ENCODE measurements around the gene IPO8.

IPO8 gene

DNA sequence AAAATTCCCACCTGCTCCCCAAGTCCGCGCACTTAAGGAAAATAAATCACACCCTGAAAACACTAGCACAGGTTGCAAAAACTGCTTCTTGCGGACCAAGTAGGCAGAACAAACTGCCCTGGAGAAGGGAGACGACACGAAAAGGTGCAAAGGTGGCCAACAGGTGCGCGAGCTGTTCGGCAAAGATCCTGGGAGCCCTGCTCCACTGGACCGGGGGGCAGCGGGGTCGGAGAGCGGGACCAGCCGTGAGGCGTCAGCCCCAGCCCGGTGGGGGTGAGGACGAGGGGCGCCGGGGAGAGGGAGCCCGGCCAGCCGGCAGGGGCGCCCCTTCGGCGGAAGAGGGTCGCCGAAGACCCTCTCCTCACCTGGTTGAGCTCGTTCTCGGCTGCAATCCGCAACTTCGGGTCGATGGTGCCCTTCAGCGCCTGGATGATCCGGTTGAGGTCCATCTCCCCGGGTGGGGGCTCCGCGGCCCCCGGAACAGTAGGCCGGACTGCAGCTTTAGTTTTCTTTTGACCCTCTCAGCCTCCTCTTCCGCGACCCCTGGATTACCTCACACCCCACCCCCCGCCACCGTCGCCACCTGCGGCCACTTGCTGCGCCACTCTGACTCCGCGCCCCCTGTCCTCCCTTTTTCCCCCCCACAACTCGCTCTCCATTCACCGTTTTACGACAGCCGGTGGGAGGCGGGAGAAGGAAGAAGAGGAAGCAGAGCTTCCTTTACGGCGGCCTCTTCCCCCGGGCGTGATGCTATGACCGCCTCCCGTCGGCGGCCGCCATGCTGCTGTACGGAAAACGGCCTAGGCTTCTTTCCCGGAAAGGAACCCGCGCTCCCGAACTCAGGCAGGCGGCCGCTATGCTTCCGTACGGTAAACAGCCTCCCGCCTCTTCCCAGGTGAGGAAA is at the start of gene IPO8:
Gene IPO8 (minus strand): TSS at position 671 of the 904 bp plus-strand sequence. CDS start 222 bp downstream, at position 449.
- TF ChIP-seq, protein P1, sequence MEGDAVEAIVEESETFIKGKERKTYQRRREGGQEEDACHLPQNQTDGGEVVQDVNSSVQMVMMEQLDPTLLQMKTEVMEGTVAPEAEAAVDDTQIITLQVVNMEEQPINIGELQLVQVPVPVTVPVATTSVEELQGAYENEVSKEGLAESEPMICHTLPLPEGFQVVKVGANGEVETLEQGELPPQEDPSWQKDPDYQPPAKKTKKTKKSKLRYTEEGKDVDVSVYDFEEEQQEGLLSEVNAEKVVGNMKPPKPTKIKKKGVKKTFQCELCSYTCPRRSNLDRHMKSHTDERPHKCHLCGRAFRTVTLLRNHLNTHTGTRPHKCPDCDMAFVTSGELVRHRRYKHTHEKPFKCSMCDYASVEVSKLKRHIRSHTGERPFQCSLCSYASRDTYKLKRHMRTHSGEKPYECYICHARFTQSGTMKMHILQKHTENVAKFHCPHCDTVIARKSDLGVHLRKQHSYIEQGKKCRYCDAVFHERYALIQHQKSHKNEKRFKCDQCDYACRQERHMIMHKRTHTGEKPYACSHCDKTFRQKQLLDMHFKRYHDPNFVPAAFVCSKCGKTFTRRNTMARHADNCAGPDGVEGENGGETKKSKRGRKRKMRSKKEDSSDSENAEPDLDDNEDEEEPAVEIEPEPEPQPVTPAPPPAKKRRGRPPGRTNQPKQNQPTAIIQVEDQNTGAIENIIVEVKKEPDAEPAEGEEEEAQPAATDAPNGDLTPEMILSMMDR (conservative IDR thresholded peaks at IDR 0.05; ENCODE audit: low read depth), result peak; percentile 39; the same call in 1 of the 2 replicates
- POLR2A ChIA-PET (ENCODE audit: low non-redundant PET), result interaction anchor here (0.6 to 1.3 kb wide), 4 partner anchors 16 to 562 kb away, joined by 3 to 6 read pairs (median 4); no protein-coding TSS in a partner anchor
- CTCF ChIA-PET, result interaction anchor here (0.6 to 0.9 kb wide), 6 partner anchors 15 to 1094 kb away, joined by 3 to 7 read pairs (median 4); no protein-coding TSS in a partner anchor
- peak; percentile 93 for DNase-seq (ENCODE audit: low spot score)
- peak within 1 kb of the TSS; percentile 79 for H3K27ac ChIP-seq

DNA sequence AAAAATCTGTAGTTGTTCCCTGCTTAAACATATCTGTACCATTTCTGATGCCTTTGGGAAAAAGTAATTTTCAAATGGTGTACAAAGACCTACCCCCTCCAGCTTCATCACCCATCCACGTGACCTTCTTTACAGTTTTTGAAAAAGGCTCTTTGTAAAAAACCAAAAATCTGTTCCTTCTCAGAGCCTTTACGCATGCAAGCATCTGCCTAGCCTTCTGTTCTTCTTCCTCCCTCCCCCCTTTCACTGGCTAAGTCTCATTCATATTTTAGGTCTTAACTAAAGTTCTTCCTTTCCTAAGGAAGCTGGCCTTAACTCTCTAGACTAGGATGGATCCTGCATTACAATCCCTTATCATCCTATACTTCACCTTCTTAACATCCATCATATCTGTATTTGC is 48.7 kb upstream of the IPO8 start:
- TF ChIP-seq, protein P1 (conservative IDR thresholded peaks at IDR 0.05; ENCODE audit: low read depth), result no peak
- H3K27ac ChIP-seq, result no peak overlapping the region
- ChIA-PET POLR2A (ENCODE audit: low non-redundant PET) (interaction anchor here (0.5 kb wide), 1 partner anchor 9 kb away, joined by 3 read pairs; no protein-coding TSS in a partner anchor), CTCF (interaction anchor here (0.5 kb wide), 1 partner anchor 9 kb away, joined by 3 read pairs; no protein-coding TSS in a partner anchor)
- no peak for DNase-seq (ENCODE audit: low spot score)

DNA sequence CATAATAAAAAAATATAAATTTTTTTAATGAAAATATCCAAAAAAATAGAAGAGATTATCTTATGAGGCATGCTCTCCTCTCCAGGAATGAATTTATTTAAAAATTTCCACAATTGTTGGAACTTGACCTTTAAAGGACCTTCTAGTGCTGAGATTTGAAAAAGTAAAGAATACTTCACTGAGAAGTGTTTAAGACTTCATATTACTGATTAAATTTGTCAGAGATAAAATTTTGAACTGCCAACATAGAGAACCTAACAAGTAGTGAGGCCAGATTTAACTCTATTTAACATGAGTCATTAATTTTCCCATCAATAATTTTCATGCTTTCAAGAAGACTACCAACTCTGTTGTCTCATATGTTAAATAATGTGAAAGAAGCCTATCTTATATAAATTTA is 44.6 kb upstream of the IPO8 start:
- DNase-seq (ENCODE audit: low spot score), result no peak
- ChIA-PET POLR2A (ENCODE audit: low non-redundant PET) (no interaction called here), CTCF (interaction anchor here (0.7 kb wide), 1 partner anchor 45 kb away, joined by 3 read pairs; the partner anchor contains the start of gene IPO8)
- H3K27ac ChIP-seq, result no peak overlapping the region
- TF ChIP-seq, protein P1 (conservative IDR thresholded peaks at IDR 0.05; ENCODE audit: low read depth), result no peak

DNA sequence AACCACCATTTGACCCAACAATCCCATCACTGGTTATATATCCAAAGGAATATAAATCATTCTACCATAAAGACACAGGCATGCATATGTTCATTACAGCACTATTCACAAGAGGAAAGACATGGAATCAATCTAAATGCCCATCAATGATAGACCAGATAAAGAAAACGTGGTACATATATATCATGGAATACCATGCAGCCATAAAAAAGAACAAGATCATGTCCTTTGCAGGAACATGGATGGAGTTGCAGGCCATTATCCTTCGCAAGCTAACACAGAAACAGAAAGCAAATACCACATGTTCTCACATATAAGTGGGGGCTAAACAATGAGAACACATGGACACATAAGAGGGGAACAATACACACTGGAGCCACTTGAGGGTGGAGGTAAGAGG is 43.4 kb upstream of the IPO8 start:
- TF ChIP-seq, protein P1 (conservative IDR thresholded peaks at IDR 0.05; ENCODE audit: low read depth), result no peak
- no peak overlapping the region for H3K27ac ChIP-seq
- ChIA-PET CTCF (no interaction called here), POLR2A (ENCODE audit: low non-redundant PET) (no interaction called here)
- DNase-seq (ENCODE audit: low spot score), result no peak

DNA sequence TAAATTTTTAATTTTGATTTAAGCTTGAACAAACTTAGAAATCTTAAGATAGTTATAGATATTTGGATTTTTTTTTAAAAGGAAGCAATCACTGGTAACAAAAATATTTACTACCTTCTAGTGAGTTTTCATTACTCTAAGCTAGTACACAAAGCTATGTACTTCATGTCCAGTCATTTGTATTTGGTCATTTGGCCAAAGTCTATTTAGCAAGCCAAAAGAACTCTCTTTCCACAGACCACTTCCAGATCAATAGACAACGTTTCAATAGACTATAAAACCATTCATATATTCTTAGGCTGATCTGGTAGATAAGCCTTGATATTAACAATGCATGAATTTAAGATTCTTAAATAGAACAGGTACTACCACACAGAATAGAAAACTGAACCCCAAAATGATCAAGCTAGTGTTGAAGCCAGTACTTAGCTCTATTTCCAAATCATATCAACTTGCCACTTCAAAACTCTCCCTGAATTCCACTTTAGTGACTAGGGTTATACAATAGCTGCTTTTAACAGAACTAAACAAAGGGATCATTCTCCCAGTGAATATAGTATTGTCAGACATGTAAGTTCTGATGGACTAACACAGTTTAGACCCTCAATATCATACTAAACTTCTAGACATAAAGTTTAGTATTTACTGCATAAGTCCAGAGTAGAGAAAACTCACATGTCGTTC is 37.4 kb upstream of the IPO8 start:
- H3K27ac ChIP-seq, result no peak overlapping the region
- TF ChIP-seq, protein P1 (conservative IDR thresholded peaks at IDR 0.05; ENCODE audit: low read depth), result no peak
- ChIA-PET POLR2A (ENCODE audit: low non-redundant PET) (no interaction called here), CTCF (no interaction called here)
- DNase-seq (ENCODE audit: low spot score), result no peak

DNA sequence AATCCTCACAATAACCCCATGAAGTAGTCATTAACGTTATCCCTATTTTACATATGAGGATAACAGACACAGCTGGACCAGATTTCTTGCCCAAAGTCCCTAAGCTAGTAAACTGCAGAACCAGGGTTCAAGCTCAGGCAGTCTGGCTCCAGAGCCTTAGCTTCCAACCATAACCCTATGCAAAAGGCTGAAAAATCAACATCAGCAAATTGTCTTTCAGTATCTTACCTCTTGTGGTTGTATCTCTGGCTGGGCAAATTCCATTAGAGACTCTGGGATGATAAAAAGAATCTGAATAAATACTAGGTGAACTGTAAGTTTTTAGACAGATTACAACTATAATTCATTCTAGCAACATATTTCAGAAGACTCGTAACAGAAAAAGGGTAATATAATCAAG is 34.3 kb upstream of the IPO8 start:
- TF ChIP-seq, protein P1 (conservative IDR thresholded peaks at IDR 0.05; ENCODE audit: low read depth), result no peak
- POLR2A ChIA-PET (ENCODE audit: low non-redundant PET), result interaction anchor here (0.5 kb wide), 1 partner anchor 34 kb away, joined by 6 read pairs; the partner anchor contains the start of gene IPO8
- no peak overlapping the region for H3K27ac ChIP-seq
- CTCF ChIA-PET, result interaction anchor here (0.5 kb wide), 1 partner anchor 25 kb away, joined by 4 read pairs; no protein-coding TSS in a partner anchor
- DNase-seq (ENCODE audit: low spot score), result no peak
